Pancreas (tissue), 10 donors: Measurements from ENCODE around the gene HOXD10. TPM values are rescaled to one million over a fixed set of nuclear protein-coding genes. Genes with fewer than 3 reads are reported as not detected.

Experiments used
- ATAC-seq, 4 donors: fragments of 200-7000 bp; cut with Tn5 transposase; one replicate each; pipeline versions ENCODE4 v1.8.0 to v1.9.1; 2020; ENCODE audit warnings: mild to moderate bottlenecking in 4 of 4, moderate library complexity in 4 of 4
- DNase-seq, 6 donors: peaks; one replicate each; pipeline ENCODE4 v3.0.0-alpha.2; 2020
- FAIRE-seq: peaks from 2 replicates; lab custom pipeline; 2012; peaks lifted over from hg19 to GRCh38; lab: Jason Lieb, UNC
- H3K27ac ChIP-seq, 4 donors: fragments of 200-600 bp; sonication (generic); 1 replicate in 3 of 4; 2 replicates in 1 of 4; pipeline versions ENCODE4 v1.5.0 to v1.8.0; 2020
- H3K27me3 ChIP-seq, 4 donors: fragments of 200-600 bp; one replicate each; pipeline ENCODE4 v1.8.0; 2021
- H3K36me3 ChIP-seq, 3 donors: fragments of 200-600 bp; sonication (generic) in 1 of 3; one replicate each; pipeline versions ENCODE4 v1.5.0 to v1.8.0; 2020 to 2021
- H3K4me1 ChIP-seq, 3 donors: fragments of 200-600 bp; one replicate each; pipeline ENCODE4 v1.8.0; 2021
- H3K4me3 ChIP-seq, 4 donors: fragments of 200-600 bp; sonication (generic) in 2 of 4; one replicate each; pipeline versions ENCODE4 v1.5.0 to v1.8.0; 2020 to 2021
- H3K9me3 ChIP-seq, 4 donors: fragments of 200-600 bp; one replicate each; pipeline ENCODE4 v1.8.0; 2021
- CTCF ChIP-seq, 4 donors: fragments of 200-600 bp; sonication (generic) in 3 of 4; IDR thresholded peaks; one replicate each; pipeline versions ENCODE4 v1.5.0 to v1.8.0; 2021; ENCODE audit warnings: antibody characterized with exemption in 4 of 4
- WGBS, 2 donors: extraction: QIAGEN DNeasy Blood & Tissue Kit; methylation state at CpG; one replicate each; pipeline ENCODE4 v1.1.7; 2013; 5-methylcytosine and 5-hydroxymethylcytosine counted together
- intact Hi-C, 3 donors: fragments of 100-400 bp; cut with DNase I; formaldehyde crosslinking; loops; one replicate each; pipeline versions ENCODE4 v1.11.1 to v1.14.2; 2022
- polyA plus RNA-seq, 2 donors: library from polyadenylated mRNA; stranded (reverse); fragments of 200-250 nt; gene quantifications; one replicate each; pipeline ENCODE4 v1.2.3, GENCODE V29; 2013
- total RNA-seq, 6 donors: library from RNA; stranded (reverse); fragmentation: NEBNext Ultra II Directional in 4 of 6; extraction: Animal tissue kit (Norgen Biotek cat#: 25700) in 4 of 6; gene quantifications; one replicate each; pipeline versions ENCODE4 v1.2.1 to v1.2.4, GENCODE V29; 2021 to 2023
- donor health status: healthy with polysubstance abuse.
- donor health status: DM: no; HTN: no; CAD: no; lungs with moderate emphysema.
- donor health status: DM: no; HTN: no; CAD: no.
- donor health status: control.
- donor health status: control.
- donor health status: Bipolar disorder and iron deficiency.
- donor health status: DM: yes; HTN: yes; CAD: no.
- donor health status: DM: no; HTN: no; CAD: no.
- donor health status: DM: no; HTN: no; CAD: no.
- donor health status: DM: yes; HTN: yes; CAD: no.

Gene HOXD10
- total and polyA plus RNA-seq, 8 donors = not detected

GRCh38 chr2:176079831-176080539, 36.6 kb upstream of the HOXD10 start:
- H3K27me3 ChIP-seq = peaks cover 38 to 92% (median 54%) of the 10 kb centered on the region in 4 donors
- FAIRE-seq (no peak), DNase-seq (peak in 2 of 6 donors; percentile 36 to 66), ATAC-seq (peak in 2 of 4 donors; percentile 48 to 56)
- intact Hi-C loops = no loop called here
- no peaks in the 10 kb centered on the region for H3K4me1 ChIP-seq
- H3K27ac ChIP-seq = no peak overlapping the region
- no peaks in the 10 kb centered on the region for H3K9me3 ChIP-seq
- 2 to 4% methylated on average over 68 to 86 of the region's 86 CpGs for WGBS, 2 donors
- H3K4me3 ChIP-seq = peak overlapping the region in 1 of 4 donors; percentile 25
- no peaks in the 10 kb centered on the region for H3K36me3 ChIP-seq
- TF ChIP-seq CTCF (IDR thresholded peaks at IDR 0.05) = peak in 3 of 4 donors; percentile 24 to 50 (median 29)

GRCh38 chr2:176080540-176081375, 35.8 kb upstream of the HOXD10 start:
- Histone ChIP-seq H3K27me3 (peaks cover 38 to 92% (median 51%) of the 10 kb centered on the region in 4 donors), H3K9me3 (no peaks in the 10 kb centered on the region), H3K4me1 (no peaks in the 10 kb centered on the region), H3K27ac (no peak overlapping the region), H3K4me3 (peak overlapping the region in 1 of 4 donors; percentile 18), H3K36me3 (no peaks in the 10 kb centered on the region)
- no peak for TF ChIP-seq CTCF (IDR thresholded peaks at IDR 0.05)
- WGBS, 2 donors = 9 to 10% methylated on average over 55 to 68 of the region's 68 CpGs
- FAIRE-seq (no peak), DNase-seq (peak in 1 of 6 donors; percentile 66), ATAC-seq (no peak)
- intact Hi-C loops = no loop called here

- no peaks in the 10 kb centered on the region for H3K9me3 ChIP-seq
- 7 to 10% methylated on average over 17 of the region's 17 CpGs for WGBS, 2 donors
- intact Hi-C loops = no loop called here
- TF ChIP-seq CTCF (IDR thresholded peaks at IDR 0.05) = no peak
- no peak for DNase-seq
- FAIRE-seq = no peak
- peaks cover 34 to 92% (median 48%) of the 10 kb centered on the region in 4 donors for H3K27me3 ChIP-seq
- no peaks in the 10 kb centered on the region for H3K36me3 ChIP-seq
- no peak overlapping the region for H3K4me3 ChIP-seq
- no peaks in the 10 kb centered on the region for H3K4me1 ChIP-seq
- no peak for ATAC-seq
- H3K27ac ChIP-seq = no peak overlapping the region
Observed at GRCh38 chr2:176081376-176081836, 35.2 kb upstream of the HOXD10 start.

- intact Hi-C loops = no loop called here
- Histone ChIP-seq H3K27me3 (peaks cover 28 to 93% (median 47%) of the 10 kb centered on the region in 4 donors), H3K27ac (no peak overlapping the region), H3K4me1 (no peaks in the 10 kb centered on the region), H3K9me3 (no peaks in the 10 kb centered on the region), H3K4me3 (no peak overlapping the region), H3K36me3 (no peaks in the 10 kb centered on the region)
- FAIRE-seq = no peak
- peak in 1 of 6 donors; percentile 60 for DNase-seq
- no peak for TF ChIP-seq CTCF (IDR thresholded peaks at IDR 0.05)
- no peak for ATAC-seq
- WGBS, 2 donors = 10 to 11% methylated on average over 58 to 62 of the region's 62 CpGs
Observed at GRCh38 chr2:176081837-176082524, 34.6 kb upstream of the HOXD10 start.
